GM12878 (cell line): ENCODE results near the gene STXBP4. TPM values are rescaled to one million over a fixed set of nuclear protein-coding genes. Genes with fewer than 3 reads are reported as not detected.

Experiments used
- ATAC-seq: fragments of 200-7000 bp; cut with Tn5 transposase; 3 replicates; pipeline ENCODE4 v1.9.1; 2020; ENCODE audit warnings: mild to moderate bottlenecking, moderate library complexity
- BruUV-seq: library from RNA; stranded (reverse); fragments of 400-500 nt; replicated peaks from 2 replicates; lab custom pipeline; 2021; lab: Mats Ljungman, UMichigan
- CTCF ChIA-PET: fragments of 300-600 bp; sonication (Branson Sonifier 250); formaldehyde crosslinking; extraction: SDS; loops from one replicate; lab custom pipeline; 2021; ENCODE audit warnings: inconsistent platforms; lab: Yijun Ruan, JAX
- POLR2A ChIA-PET: fragments of 350-600 bp; formaldehyde crosslinking; extraction: SDS; loops from one replicate; lab custom pipeline; 2021; ENCODE audit warnings: inconsistent platforms; lab: Charles Lee
- RAD21 ChIA-PET: fragments of 300-600 bp; sonication (Branson Sonifier 250); formaldehyde crosslinking; loops from one replicate; lab custom pipeline; 2023; ENCODE audit warnings: antibody characterized with exemption; ENCODE audit not compliant: unreplicated experiment; lab: Charles Lee
- SMC1A ChIA-PET: fragments of 300-600 bp; sonication (Branson Sonifier 250); formaldehyde crosslinking; loops from one replicate; lab custom pipeline; 2023; ENCODE audit not compliant: unreplicated experiment, uncharacterized antibody; lab: Charles Lee
- DNase-seq: peaks from one replicate; pipeline ENCODE4 v3.0.0-alpha.2; 2011; ENCODE audit warnings: low read depth, low spot score
- FAIRE-seq: peaks from 3 replicates; lab custom pipeline; 2011; peaks lifted over from hg19 to GRCh38; lab: Jason Lieb, UNC
- H2AFZ ChIP-seq: 2 replicates; pipeline ENCODE4 v1.6.0; 2011; ENCODE audit warnings: low read depth, low read length, control low read depth; ENCODE audit not compliant: control insufficient read depth
- H3K27ac ChIP-seq: 2 replicates; pipeline ENCODE4 v1.5.1; 2011; ENCODE audit warnings: control low read depth; ENCODE audit not compliant: control insufficient read depth, insufficient read depth
- H3K27me3 ChIP-seq, 2 experiments: replicated peaks in 1 of 2; 2 replicates each; pipeline versions ENCODE4 v1.6.0 to v1.6.1; 2011; ENCODE audit warnings: low read length in 1 of 2; ENCODE audit not compliant: control insufficient read depth in 2 of 2, insufficient read depth in 2 of 2
- H3K36me3 ChIP-seq, 2 experiments: 2 replicates each; pipeline ENCODE4 v1.5.1; 2011; ENCODE audit warnings: low read length in 1 of 2; ENCODE audit not compliant: control insufficient read depth in 2 of 2, insufficient read depth in 2 of 2
- H3K4me1 ChIP-seq: 2 replicates; pipeline ENCODE4 v1.6.1; 2011; ENCODE audit warnings: mild to moderate bottlenecking, low read length, moderate library complexity, mixed read lengths; ENCODE audit not compliant: control insufficient read depth, insufficient read depth
- H3K4me2 ChIP-seq: 2 replicates; pipeline ENCODE4 v1.6.0; 2011; ENCODE audit warnings: control low read depth; ENCODE audit not compliant: control insufficient read depth, insufficient read depth
- H3K4me3 ChIP-seq: fragments of 200-600 bp; sonication (generic); 2 replicates; pipeline ENCODE4 v1.5.1; 2016
- H3K79me2 ChIP-seq: 2 replicates; pipeline ENCODE4 v1.6.0; 2011; ENCODE audit warnings: low read length; ENCODE audit not compliant: control insufficient read depth, insufficient read depth
- H3K9ac ChIP-seq: 2 replicates; pipeline ENCODE4 v1.8.0; 2011; ENCODE audit warnings: low read length, control low read depth, mixed read lengths; ENCODE audit not compliant: control insufficient read depth, insufficient read depth
- H3K9me3 ChIP-seq: replicated peaks from 3 replicates; pipeline ENCODE4 v1.5.1; 2011; ENCODE audit warnings: mild to moderate bottlenecking, low read length; ENCODE audit not compliant: control insufficient read depth, insufficient read depth
- H4K20me1 ChIP-seq: 2 replicates; pipeline ENCODE4 v1.6.0; 2011; ENCODE audit not compliant: control insufficient read depth, insufficient read depth
- BRCA1 ChIP-seq: IDR thresholded peaks from 2 replicates; pipeline ENCODE4 v1.6.1; 2011; ENCODE audit warnings: low read depth, low read length, improper control_type of control experiment
- EED ChIP-seq: sonication (generic); IDR thresholded peaks from 2 replicates; pipeline ENCODE4 v1.6.1; 2016; ENCODE audit warnings: antibody characterized with exemption, low read depth
- ETV6 ChIP-seq, 2 experiments: fragments of 450-650 bp in 1 of 2; IDR thresholded peaks in 1 of 2; conservative IDR thresholded peaks in 1 of 2; 2 replicates each; pipeline ENCODE4 v1.6.1; 2014; ENCODE audit warnings: antibody characterized with exemption in 1 of 2, borderline replicate concordance in 1 of 2, low read depth in 1 of 2, mild to moderate bottlenecking in 1 of 2, moderate library complexity in 1 of 2
- GABPA ChIP-seq: IDR thresholded peaks from 2 replicates; pipeline ENCODE4 v1.6.1; 2014; ENCODE audit warnings: antibody characterized with exemption, low read depth, mild to moderate bottlenecking, inconsistent platforms
- IRF4 ChIP-seq: IDR thresholded peaks from 2 replicates; pipeline ENCODE4 v1.6.1; 2011; ENCODE audit warnings: low read depth, low read length
- RB1 ChIP-seq: fragments of 450-650 bp; formaldehyde crosslinking; IDR thresholded peaks from 2 replicates; pipeline ENCODE4 v1.6.1; 2017; ENCODE audit warnings: mild to moderate bottlenecking, borderline replicate concordance
- SMARCA5 ChIP-seq: fragments of 450-650 bp; IDR thresholded peaks from 2 replicates; pipeline ENCODE4 v1.6.1; 2017; ENCODE audit warnings: mild to moderate bottlenecking
- SP1 ChIP-seq: IDR thresholded peaks from one replicate; pipeline ENCODE4 v1.6.1; 2011; ENCODE audit warnings: low read depth, low read length
- SUZ12 ChIP-seq: fragments of 200-600 bp; sonication (generic); IDR thresholded peaks from one replicate; pipeline ENCODE4 v1.6.1; 2018; ENCODE audit warnings: antibody characterized with exemption, mild to moderate bottlenecking; ENCODE audit not compliant: unreplicated experiment
- TAF1 ChIP-seq: IDR thresholded peaks from 2 replicates; pipeline ENCODE4 v1.6.1; 2011; ENCODE audit warnings: mild to moderate bottlenecking, low read depth, low read length, borderline replicate concordance
- ZBED1 ChIP-seq: IDR thresholded peaks from 2 replicates; pipeline ENCODE4 v1.6.1; 2016; ENCODE audit warnings: borderline replicate concordance
- ZNF274 ChIP-seq: IDR thresholded peaks from one replicate; pipeline ENCODE4 v1.8.0; 2011; ENCODE audit not compliant: insufficient read length, insufficient read depth
- ZZZ3 ChIP-seq: IDR thresholded peaks from 2 replicates; pipeline ENCODE4 v1.6.1; 2011; ENCODE audit warnings: low read depth; ENCODE audit not compliant: control insufficient read depth, insufficient read length
- WGBS: methylation state at CpG from one replicate; pipeline ENCODE4 v1.1.6; 2016; ENCODE audit warnings: low lambda C conversion rate; ENCODE audit not compliant: insufficient replicate concordance, insufficient coverage; ENCODE audit errors: missing lambda C conversion rate; 5-methylcytosine and 5-hydroxymethylcytosine counted together
- in situ Hi-C: fragments of 300-500 bp; cut with MboI; formaldehyde crosslinking; loops from 9 replicates; pipeline ENCODE4 v1.14.3; 2018; ENCODE audit warnings: mixed read lengths
- intact Hi-C: fragments of 100-400 bp; cut with micrococcal nuclease; formaldehyde crosslinking; loops from one replicate; pipeline ENCODE4 v1.14.2; 2022; ENCODE audit not compliant: unreplicated experiment
- polyA plus RNA-seq, 11 experiments: library from polyadenylated mRNA; depleted of rRNA in 4 of 11; unstranded in 6 of 11; stranded (reverse) in 5 of 11; fragments of >200 nt; fragmentation: Nextera tagmentation in 4 of 11; fragmentation: Illumina TruSeq in 1 of 11; extraction: Ambion mirVana in 4 of 11; extraction: Trizol in 1 of 11; gene quantifications; 1 replicate in 1 of 11; 2 replicates in 10 of 11; pipeline versions ENCODE4 v1.2.1 to v1.2.3, GENCODE V29; 2011 to 2016; ENCODE audit warnings: inconsistent platforms in 2 of 11, missing spikeins in 2 of 11, low read depth in 1 of 11
- total RNA-seq, 4 experiments: library from RNA; depleted of rRNA in 3 of 4; stranded (reverse); fragments of >200 nt in 3 of 4; fragmentation: Illumina TruSeq in 1 of 4; extraction: Trizol in 1 of 4; gene quantifications; 2 replicates each; pipeline versions ENCODE4 v1.2.1 to v1.2.3, GENCODE V29; 2013 to 2021
- TF ChIP-seq, protein P1 (sequence below): IDR thresholded peaks from 2 replicates; pipeline ENCODE4 v1.6.1; 2011; ENCODE audit warnings: borderline replicate concordance, low read depth, mild to moderate bottlenecking, moderate library complexity, mixed read lengths, low read length; ENCODE audit not compliant: insufficient read depth; ENCODE audit errors: extremely low read length
- TF ChIP-seq, protein P2 (sequence below): IDR thresholded peaks from 2 replicates; pipeline ENCODE4 v1.6.1; 2011; ENCODE audit warnings: mild to moderate bottlenecking, low read depth, low read length, moderate library complexity; ENCODE audit not compliant: insufficient replicate concordance
- TF ChIP-seq, protein P3 (sequence below): fragments of 450-650 bp; IDR thresholded peaks from 2 replicates; pipeline ENCODE4 v1.6.1; 2017; ENCODE audit warnings: borderline replicate concordance
- TF ChIP-seq, protein P4 (sequence below): fragments of 150-350 bp; IDR thresholded peaks from 2 replicates; pipeline ENCODE4 v1.6.1; 2016; ENCODE audit warnings: low read depth, low read length

Gene STXBP4
- total and polyA plus RNA-seq, 10 of the 15 experiments (the other 5 are each of a cell fraction or from before 2014, with no cell fraction given), result 4.3 to 11.0 (median 6.7) TPM

DNA sequence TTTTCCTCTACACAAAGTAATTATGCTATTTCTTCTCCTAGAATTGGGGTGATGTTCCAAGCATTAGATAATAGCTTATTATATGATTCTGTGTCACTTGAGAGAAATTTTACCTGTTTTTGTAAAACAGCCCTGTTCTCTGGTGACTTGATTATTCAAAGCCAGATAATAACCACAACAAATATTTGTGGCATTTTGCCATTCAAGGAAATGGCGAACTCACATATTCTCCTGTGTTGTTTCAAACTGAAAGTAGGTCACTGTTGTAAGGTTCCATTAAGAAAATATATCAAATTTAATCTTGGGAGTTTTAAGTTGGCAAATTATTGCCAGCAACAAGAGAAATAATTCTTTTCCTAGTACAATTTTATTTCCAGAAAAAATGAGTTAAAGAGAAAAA lies 124.8 kb downstream of the STXBP4 start:
- in situ Hi-C loops (no loop called here), intact Hi-C loops (no loop called here)
- Histone ChIP-seq H4K20me1 (no peaks in the 10 kb centered on the region), H3K27me3 (no peaks in the 10 kb centered on the region), H3K79me2 (no peaks in the 10 kb centered on the region), H3K36me3 (no peaks in the 10 kb centered on the region), H3K4me3 (no peak overlapping the region), H3K4me1 (peaks cover 6% of the 10 kb centered on the region), H3K9me3 (no peaks in the 10 kb centered on the region), H3K27ac (no peak overlapping the region), H2AFZ (no peak overlapping the region), H3K9ac (no peak overlapping the region), H3K4me2 (no peak overlapping the region)
- ChIA-PET POLR2A (no interaction called here), RAD21 (no interaction called here), SMC1A (interaction anchor here (0.8 kb wide), 1 partner anchor 14 kb away, joined by 3 read pairs; no protein-coding TSS in a partner anchor), CTCF (no interaction called here)
- no peak for ATAC-seq
- FAIRE-seq, result no peak
- DNase-seq, result no peak
- BruUV-seq, result no TSS peak
- WGBS, result 50% methylated on average over 1 of the region's 1 CpG
- TF ChIP-seq, protein P1, sequence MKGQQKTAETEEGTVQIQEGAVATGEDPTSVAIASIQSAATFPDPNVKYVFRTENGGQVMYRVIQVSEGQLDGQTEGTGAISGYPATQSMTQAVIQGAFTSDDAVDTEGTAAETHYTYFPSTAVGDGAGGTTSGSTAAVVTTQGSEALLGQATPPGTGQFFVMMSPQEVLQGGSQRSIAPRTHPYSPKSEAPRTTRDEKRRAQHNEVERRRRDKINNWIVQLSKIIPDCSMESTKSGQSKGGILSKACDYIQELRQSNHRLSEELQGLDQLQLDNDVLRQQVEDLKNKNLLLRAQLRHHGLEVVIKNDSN, result no peak
- TF ChIP-seq ZZZ3 (no peak), SP1 (no peak), IRF4 (no peak), SUZ12 (no peak), ZBED1 (no peak), EED (no peak), GABPA (no peak), BRCA1 (no peak), ETV6 (conservative IDR thresholded peaks at IDR 0.05 in 1 of 2, IDR thresholded peaks at IDR 0.05 in 1 of 2; ENCODE audit: borderline replicate concordance in 1 of 2, low read depth in 1 of 2) (no peak), TAF1 (no peak), SMARCA5 (no peak), RB1 (no peak), ZNF274 (no peak)
- TF ChIP-seq, protein P2, sequence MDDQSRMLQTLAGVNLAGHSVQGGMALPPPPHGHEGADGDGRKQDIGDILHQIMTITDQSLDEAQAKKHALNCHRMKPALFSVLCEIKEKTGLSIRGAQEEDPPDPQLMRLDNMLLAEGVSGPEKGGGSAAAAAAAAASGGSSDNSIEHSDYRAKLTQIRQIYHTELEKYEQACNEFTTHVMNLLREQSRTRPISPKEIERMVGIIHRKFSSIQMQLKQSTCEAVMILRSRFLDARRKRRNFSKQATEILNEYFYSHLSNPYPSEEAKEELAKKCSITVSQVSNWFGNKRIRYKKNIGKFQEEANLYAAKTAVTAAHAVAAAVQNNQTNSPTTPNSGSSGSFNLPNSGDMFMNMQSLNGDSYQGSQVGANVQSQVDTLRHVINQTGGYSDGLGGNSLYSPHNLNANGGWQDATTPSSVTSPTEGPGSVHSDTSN, result no peak
- TF ChIP-seq, protein P3, sequence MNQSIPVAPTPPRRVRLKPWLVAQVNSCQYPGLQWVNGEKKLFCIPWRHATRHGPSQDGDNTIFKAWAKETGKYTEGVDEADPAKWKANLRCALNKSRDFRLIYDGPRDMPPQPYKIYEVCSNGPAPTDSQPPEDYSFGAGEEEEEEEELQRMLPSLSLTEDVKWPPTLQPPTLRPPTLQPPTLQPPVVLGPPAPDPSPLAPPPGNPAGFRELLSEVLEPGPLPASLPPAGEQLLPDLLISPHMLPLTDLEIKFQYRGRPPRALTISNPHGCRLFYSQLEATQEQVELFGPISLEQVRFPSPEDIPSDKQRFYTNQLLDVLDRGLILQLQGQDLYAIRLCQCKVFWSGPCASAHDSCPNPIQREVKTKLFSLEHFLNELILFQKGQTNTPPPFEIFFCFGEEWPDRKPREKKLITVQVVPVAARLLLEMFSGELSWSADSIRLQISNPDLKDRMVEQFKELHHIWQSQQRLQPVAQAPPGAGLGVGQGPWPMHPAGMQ, result no peak
- TF ChIP-seq, protein P4, sequence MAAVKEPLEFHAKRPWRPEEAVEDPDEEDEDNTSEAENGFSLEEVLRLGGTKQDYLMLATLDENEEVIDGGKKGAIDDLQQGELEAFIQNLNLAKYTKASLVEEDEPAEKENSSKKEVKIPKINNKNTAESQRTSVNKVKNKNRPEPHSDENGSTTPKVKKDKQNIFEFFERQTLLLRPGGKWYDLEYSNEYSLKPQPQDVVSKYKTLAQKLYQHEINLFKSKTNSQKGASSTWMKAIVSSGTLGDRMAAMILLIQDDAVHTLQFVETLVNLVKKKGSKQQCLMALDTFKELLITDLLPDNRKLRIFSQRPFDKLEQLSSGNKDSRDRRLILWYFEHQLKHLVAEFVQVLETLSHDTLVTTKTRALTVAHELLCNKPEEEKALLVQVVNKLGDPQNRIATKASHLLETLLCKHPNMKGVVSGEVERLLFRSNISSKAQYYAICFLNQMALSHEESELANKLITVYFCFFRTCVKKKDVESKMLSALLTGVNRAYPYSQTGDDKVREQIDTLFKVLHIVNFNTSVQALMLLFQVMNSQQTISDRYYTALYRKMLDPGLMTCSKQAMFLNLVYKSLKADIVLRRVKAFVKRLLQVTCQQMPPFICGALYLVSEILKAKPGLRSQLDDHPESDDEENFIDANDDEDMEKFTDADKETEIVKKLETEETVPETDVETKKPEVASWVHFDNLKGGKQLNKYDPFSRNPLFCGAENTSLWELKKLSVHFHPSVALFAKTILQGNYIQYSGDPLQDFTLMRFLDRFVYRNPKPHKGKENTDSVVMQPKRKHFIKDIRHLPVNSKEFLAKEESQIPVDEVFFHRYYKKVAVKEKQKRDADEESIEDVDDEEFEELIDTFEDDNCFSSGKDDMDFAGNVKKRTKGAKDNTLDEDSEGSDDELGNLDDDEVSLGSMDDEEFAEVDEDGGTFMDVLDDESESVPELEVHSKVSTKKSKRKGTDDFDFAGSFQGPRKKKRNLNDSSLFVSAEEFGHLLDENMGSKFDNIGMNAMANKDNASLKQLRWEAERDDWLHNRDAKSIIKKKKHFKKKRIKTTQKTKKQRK, result no peak
